GM12892 (cell line): ENCODE measurements around the gene GID8.
"Not testable (repeated sequence)": the region's sequence is repeated elsewhere in the genome, so short reads cannot be mapped to it uniquely, and the experiment has no call there.

Experiments
- DNase-seq: peaks from one replicate; pipeline ENCODE4 v3.0.0; 2011; ENCODE audit not compliant: insufficient read length
- FAIRE-seq: peaks from 2 replicates; lab custom pipeline; 2011; peaks lifted over from hg19 to GRCh38; lab: Jason Lieb, UNC
- POLR2A ChIP-seq: IDR thresholded peaks from 2 replicates; pipeline ENCODE4 v1.6.1; 2011; ENCODE audit warnings: low read depth, low read length, control low read depth
- POLR2AphosphoS5 ChIP-seq: IDR thresholded peaks from 2 replicates; pipeline ENCODE4 v1.6.1; 2011; ENCODE audit warnings: low read depth, low read length, control low read depth
- TAF1 ChIP-seq: IDR thresholded peaks from 2 replicates; pipeline ENCODE4 v1.6.1; 2011; ENCODE audit warnings: low read depth, mild to moderate bottlenecking, control low read depth, low read length, borderline replicate concordance

GID8 gene

GRCh38 chr20:62959101-62959971 is 21.4 kb downstream of the GID8 start:
- TF ChIP-seq POLR2AphosphoS5 (no peak), POLR2A (no peak), TAF1 (no peak)
- FAIRE-seq (no peak), DNase-seq (no peak)

- TF ChIP-seq TAF1 (no peak), POLR2A (no peak), POLR2AphosphoS5 (no peak)
- DNase-seq: no peak
- no peak for FAIRE-seq
Measured at GRCh38 chr20:62959998-62960436, 22.1 kb downstream of the GID8 start.

- DNase-seq, FAIRE-seq: not testable (repeated sequence)
Measured at GRCh38 chr20:62960446-62961309, 22.7 kb downstream of the GID8 start.

- no peak for TF ChIP-seq POLR2A
- no peak for DNase-seq
- no peak for FAIRE-seq
Measured at GRCh38 chr20:62961310-62961783, 23.4 kb downstream of the GID8 start.

GRCh38 chr20:62961799-62962198 is 23.9 kb downstream of the GID8 start:
- no peak for DNase-seq
- no peak for TF ChIP-seq POLR2A
- TF ChIP-seq POLR2AphosphoS5: no peak
- FAIRE-seq: no peak

GRCh38 chr20:62962221-62962879 is 24.4 kb downstream of the GID8 start:
- DNase-seq: no peak
- FAIRE-seq: no peak
- TF ChIP-seq POLR2A (no peak), TAF1 (no peak), POLR2AphosphoS5 (no peak)

GRCh38 chr20:62962891-62963613 is 25.1 kb downstream of the GID8 start:
- FAIRE-seq (no peak), DNase-seq (no peak)
- no peak for TF ChIP-seq POLR2AphosphoS5
- TF ChIP-seq TAF1: no peak
- no peak for TF ChIP-seq POLR2A

- no peak for FAIRE-seq
- no peak for DNase-seq
- no peak for TF ChIP-seq POLR2A
- no peak for TF ChIP-seq POLR2AphosphoS5
- TF ChIP-seq TAF1: no peak
Measured at GRCh38 chr20:62963614-62964397, 25.9 kb downstream of the GID8 start.

GRCh38 chr20:62964700-62965099 is 26.8 kb downstream of the GID8 start:
- no peak for TF ChIP-seq POLR2A
- no peak for TF ChIP-seq TAF1
- TF ChIP-seq POLR2AphosphoS5: no peak
- DNase-seq (no peak), FAIRE-seq (no peak)

GRCh38 chr20:62965363-62965771 is 27.4 kb downstream of the GID8 start:
- DNase-seq (no peak), FAIRE-seq (no peak)

More at GRCh38 chr20:62965363-62965771, 27.4 kb downstream of the GID8 start:
- TF ChIP-seq POLR2AphosphoS5: no peak
- TF ChIP-seq POLR2A: no peak
- TF ChIP-seq TAF1: no peak
